CD4-positive, alpha-beta T cell treated with Interleukin-12 subunit alpha and Interleukin-12 subunit beta, for 1 hour (primary cell): ENCODE results near the gene TXNDC2.

Source experiments
- DNase-seq: peaks from one replicate; pipeline ENCODE4 v3.0.0-alpha.2; 2020

TXNDC2 gene

DNA sequence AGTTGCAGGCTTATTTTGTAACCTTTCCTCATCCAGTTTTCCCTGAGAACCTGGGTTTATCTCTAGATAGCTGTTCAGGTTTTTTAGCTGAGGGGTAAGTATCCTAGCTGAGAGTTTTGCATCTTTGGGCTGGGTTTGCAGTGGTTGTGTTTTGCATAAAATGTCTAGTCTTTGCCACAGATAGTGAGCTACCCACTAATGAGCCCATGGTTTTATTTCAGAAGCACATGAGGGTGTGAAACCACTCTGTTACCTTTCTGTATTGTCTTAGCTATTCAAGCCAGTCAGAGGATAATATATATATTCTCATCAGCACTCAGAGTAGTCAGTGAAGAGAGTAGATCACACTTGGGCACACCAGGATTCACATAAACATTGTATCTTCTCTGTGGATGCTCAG lies 24.6 kb upstream of the TXNDC2 start:
- no peak for DNase-seq

DNA sequence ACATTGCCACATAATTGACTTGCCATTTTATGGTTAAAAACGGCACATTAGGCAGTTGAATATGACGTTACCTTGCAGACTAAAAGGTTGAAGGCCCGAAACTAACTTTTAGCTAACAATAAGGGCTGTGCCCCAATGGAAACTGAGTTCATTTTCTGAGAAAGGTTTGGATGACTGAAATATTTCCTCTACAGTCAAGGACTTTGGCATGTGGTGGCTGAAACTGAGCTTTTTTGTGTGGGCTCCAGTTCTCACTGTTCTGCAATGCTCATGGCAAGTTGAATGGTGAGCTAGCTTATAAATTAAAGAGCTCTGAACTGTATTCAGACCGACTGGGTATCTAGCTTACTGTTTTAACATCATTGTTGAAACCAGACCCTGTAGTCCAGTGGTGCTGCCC lies 23.8 kb upstream of the TXNDC2 start:
- no peak for DNase-seq

DNA sequence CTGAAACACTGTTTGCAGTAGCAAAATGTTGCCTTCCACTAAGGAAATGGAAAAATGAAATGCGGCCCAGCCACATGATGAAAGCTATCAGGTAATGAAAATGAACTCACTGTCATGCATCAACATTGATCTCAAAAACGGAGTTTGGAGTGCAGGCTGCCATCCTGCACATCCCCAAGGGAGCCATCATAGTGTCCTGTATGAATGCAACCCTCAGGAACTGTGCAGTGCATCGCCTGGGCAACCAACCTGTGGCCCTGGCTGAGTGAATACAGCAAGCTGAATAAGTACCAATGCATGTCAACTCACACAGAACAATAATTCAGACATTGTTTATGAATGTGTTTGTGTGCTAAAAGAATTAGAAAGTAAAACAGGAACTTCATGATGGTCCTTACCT lies 23.1 kb upstream of the TXNDC2 start:
- no peak for DNase-seq

DNA sequence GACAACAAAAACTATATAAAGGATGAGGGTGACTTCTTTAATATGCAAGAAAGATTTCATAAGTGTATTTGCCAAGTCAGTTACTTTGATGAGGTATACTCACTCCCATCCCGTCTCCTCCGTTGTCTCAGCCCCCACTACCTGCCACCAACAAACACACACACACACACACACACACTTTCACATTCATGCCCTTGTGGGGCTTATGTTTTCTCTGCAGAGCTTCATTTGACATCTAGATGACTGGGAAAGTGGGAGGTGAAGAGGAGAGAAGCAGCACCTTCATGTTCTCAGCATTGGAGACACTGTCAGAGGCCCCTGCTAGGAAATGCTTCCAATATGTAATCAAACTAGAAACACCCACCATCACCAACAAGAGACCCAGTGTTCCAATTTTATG lies 22.5 kb upstream of the TXNDC2 start:
- no peak for DNase-seq

DNA sequence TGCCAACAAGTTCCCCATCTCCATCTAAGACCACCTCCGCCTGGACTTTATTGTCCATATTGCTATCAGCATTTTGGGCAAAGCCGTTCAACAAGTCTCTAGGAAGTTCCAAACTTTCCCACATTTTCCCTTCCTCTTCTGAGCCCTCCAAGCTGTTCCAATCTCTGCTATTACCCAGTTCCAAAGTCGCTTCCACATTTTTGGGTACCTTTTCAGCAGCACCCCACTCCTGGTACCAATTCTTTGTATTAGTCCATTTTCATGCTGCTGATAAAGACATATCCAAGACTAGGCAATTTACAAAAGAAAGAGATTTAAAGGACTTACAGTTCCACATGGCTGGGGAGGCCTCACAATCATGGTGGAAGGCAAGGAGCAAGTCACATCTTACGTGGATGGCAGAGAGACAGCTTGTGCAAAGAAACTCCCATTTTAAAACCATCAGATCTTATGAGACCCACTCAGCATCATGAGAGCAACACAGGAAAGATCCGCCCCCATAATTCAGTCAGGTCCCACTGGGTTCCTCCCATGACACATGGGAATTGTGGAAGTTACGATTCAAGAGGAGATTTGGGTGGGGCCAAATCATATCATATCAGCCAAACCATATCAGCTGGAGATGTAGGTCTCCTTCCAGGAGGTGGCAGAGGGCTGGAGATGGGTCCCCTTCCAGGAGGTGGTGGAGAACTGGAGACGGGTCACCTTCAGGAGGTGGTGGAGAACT lies 19.8 kb upstream of the TXNDC2 start:
- no peak for DNase-seq

DNA sequence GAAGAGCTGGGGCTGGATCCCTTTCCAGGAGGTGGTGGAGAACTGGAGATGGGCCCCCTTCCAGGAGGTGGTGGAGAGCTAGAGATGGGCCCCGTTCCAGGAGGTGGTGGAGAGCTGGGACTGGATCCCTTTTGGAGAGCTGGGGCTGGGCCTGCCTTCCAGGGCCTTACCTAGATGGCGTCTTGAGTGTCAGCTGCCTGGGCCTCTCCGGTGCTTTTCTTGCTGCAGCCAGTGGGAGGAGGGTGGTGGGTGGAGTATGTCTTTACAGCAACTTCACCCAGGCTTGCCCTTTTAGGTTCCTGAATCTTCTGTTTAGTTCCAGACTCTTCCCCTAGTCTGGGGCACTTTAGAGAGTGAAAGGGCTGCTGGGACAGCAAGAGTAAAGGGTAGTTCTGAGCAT lies 19.1 kb upstream of the TXNDC2 start:
- no peak for DNase-seq

DNA sequence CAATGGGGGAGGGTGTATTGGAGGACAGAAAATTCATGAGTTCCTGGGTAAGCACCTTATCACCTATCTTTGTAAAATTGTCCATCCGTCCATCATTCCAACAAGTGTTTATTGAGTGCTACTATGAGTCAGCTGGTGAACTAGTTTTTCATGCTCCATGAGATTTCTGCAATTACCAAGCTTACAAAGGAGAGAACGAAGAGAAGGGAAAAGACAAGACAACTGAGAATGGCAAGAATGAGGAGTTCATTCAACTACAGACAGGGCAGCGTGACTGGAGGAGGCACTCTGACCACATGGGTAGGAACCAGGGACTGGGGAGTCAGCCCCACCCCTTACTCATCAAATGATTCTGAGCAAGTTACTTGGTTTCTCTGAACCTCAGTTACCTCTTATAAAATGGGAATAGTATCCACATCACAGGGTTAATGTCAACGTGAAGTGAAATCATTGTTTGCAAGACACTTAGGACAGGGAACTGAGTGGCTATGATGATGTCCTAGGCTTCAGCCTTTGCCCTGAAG lies 18.6 kb upstream of the TXNDC2 start:
- DNase-seq: no peak

DNA sequence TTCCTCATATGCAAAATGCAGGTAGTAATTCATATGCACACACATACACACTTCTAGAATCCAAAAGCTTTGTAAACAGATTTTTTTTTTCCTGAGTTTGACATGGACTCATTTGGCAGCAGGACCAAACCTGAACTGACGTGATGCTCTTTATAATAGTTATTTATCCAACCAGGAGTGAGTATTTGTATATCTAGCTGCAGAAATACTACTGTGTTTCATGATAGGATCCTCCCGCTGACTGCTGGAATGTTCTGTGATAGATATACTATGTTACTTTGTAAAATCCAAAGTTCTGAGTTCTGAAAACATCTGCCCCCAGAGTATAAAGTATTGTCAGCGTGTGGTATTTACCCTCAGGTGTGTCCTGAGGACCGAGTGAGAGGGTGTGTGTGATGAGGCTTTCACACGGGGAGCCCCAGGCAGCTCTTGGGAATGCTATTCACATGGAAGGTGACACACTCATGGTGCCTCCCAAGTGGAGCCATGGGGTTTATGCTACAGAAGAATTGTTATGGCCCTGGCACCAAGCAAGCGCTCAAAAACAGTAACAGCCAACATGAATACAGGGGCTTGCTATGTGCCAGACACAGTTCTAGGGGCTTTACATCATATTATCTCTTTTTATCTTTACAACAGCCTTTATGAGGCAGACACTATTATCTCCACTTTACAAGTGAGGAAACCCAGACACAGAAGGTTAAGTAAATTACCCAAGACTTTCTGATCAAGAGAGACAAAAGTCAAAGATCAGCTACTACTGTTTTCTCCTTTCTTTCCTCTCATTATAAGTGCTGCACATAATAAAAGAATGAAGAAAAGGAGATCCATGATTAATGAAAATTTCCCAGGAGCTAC lies 16.7 kb upstream of the TXNDC2 start:
- no peak for DNase-seq

DNA sequence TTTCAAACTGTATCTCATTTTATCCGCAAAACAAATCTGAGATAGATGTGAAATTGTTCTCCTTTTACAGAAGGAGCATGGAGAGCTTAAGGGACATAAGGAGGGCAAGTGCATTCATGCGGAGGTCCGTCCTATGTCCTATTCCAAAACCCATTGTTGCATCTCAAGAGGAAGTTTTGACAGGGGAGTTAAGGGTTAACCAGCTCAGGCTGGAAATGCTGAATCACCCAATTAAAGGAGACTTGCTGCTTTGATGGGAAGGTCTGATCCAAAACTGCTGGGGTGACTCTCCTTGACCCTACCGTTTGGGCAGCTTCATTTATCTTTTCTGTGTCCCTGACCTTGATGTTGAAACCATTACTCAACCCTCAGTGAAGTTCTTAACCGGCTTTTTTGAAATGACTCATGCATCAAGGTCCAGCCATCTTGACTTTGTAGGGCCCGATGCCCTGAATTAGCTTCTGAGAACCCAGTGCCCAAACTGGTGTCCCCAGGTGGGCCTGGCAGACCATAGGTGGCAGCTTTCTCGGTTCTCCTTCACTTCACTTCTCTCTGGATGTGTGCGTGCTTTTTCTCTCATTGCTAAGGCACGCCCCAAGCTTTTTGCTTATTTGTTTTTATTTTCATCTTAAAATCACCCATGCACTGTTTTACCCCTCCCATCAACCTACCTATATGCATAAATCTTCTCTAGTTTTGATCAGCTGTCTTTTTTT lies 15.9 kb upstream of the TXNDC2 start:
- DNase-seq: no peak

DNA sequence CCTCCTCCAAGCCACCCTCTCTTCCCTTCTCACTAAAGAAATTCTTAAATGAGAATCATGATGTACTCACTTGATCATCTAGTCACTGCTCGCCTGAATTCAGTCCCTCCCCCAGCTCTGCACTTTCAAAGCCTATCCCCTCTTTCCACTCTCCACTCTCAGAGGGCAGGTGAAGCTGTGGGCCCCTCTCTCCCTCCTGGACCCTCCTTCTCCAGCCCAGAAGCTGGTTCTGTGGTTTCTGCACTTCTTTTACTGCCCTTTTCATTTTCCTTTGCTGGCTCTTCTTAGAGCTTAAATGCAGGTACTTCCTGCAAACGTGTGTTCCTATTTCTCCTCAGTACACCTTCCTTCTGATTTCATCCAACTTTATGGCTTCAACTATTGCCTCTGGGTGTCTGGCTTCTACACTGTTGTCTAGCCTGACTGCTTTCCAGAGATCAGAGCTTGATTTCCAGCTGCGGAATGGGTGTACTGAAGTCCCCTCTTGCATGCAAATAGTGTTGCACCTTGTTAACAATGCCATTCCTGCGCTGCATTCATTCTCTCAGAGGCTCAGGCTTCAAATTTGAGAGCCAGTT lies 15.3 kb upstream of the TXNDC2 start:
- no peak for DNase-seq

DNA sequence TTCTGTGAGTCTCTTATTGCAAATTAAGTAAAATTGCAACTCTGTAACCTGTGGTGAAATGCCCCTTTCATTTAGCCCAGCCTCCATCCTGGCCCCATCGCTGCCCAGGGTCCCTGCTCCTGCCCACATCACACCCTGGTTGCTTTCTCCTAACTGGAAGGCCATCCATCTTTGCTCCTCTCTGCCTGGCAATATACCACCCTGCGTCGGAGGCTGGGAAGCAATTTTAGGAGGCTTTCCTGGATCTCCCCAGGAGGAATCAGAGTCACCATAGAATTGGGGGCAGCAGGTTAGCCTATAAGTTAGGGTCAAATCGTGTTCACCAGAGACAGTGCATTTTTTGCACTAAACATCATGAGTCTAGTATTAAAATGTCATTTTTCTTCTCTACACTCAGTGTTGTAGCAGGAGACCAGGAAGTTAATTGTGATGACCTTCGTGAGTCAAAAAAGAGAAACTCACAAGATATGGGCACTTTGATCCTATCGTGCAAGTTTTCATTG lies 14.5 kb upstream of the TXNDC2 start:
- DNase-seq: no peak

DNA sequence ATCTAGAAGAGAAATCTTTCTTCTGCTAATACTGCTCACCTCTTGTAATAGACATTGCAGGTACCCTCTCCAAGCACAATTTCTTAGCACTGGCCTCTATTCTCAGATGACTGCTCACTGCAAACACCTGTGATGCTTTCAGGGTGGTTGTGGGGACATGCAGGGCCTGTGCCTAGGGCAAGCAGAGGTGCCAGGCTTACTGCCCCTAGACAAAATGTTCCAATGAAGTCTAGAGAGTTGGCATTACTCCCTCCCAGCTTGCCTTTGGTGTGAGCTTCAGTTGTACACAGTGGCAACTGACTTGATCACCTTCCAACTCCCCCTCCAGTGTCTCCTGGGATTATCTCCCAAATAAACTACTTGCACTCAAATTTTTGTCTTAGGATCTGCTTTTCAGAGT lies 12.9 kb upstream of the TXNDC2 start:
- DNase-seq: no peak

DNA sequence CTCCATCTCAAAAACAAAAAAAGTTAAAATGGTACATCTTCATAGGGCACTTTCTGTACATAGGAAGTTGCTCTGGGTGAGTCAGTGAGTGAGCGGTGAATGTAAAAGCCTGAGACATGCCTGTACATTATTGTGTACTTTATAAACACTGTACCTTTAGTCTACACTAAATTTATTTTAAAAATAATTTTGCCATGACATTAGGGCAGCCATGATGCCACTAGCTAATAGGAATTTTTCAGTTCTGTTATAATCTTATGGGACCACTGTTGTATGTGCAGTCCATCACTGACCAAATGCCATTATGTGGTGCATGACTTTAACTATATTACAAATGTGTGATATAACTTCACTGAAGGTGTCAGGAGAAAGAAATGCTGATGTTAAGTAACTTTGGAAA lies 11.0 kb upstream of the TXNDC2 start:
- no peak for DNase-seq

DNA sequence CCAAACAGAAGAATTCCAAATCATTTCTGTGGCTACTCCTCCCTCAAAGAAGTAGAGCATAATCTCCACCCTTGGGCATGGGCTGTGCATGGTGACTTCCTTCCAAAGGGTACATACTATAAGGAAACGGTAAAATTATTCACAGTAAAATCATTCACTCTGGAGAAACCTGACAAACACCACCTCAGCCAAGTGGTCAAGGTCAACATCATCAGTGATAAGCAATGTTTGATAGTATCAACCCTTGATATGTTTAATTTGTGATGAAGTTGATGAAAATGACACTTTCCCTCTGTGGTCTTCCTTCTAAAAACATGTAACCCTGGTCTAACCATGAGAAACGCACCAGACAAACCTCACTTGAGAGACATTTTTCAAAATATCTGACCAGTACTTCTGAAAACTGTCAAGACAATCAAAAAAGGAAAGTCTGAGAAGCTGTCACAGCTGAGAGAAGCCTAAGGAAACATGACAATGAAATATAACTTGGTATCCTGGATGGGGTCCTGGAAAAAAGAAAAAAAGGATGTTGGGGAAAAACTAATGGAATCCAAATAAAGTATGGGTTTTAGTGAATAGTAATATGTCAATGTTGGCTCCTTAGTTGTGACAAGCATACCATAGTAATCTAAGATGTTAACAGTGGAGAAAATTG lies 9.4 kb upstream of the TXNDC2 start:
- no peak for DNase-seq

DNA sequence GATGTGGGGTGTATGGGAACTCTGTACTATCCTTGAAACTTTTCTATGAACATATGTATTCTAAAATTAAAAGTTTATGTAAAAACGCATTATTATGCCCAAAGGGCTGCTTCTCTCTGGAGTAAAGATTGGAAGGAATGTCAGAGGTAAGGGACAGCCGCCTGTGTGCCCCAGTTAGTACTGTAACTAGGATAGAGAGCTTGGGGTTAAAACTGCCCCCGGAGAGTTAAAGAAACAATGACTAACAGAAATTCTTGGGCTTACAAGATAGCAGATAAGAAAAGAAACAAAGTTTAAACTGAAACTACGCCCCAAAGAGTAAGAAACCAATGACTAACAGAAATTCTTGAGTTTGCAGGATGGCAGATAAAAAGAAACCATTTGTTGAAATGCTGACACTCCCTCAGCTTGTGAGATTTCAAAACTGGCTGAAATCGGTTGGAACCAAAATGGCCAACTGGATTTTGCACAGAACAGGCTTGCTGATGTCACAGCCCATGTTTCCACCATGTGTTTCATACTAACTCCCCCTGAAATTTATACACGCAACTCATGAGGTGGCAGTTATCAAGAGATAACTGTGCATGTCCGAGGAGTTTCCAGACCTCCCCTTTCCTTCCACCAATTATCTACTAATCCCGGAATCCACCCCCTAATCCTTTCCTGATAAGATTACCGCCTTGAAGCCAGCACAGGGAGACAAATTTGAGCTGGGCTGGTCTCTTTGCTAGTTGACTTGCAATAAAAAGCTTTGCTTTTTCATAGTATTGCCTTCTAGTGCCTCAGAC lies 8.7 kb upstream of the TXNDC2 start:
- DNase-seq: no peak

DNA sequence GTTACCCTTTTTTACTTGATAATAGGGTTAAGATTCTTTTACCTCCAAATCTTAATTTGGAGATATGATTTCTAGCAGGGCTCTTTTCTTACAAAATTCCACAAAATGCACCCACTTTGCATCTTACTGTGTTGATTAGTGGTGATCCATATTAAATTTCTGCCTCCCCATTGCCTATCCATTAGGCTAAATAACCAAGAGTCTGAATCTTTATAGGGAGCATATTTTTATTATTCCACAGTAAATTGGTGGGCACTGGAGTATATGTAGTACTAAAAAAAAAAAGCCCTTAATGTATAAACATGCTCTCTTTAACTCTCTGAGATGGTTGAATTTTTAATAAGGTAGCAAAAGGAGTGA lies 8.1 kb upstream of the TXNDC2 start:
- no peak for DNase-seq

DNA sequence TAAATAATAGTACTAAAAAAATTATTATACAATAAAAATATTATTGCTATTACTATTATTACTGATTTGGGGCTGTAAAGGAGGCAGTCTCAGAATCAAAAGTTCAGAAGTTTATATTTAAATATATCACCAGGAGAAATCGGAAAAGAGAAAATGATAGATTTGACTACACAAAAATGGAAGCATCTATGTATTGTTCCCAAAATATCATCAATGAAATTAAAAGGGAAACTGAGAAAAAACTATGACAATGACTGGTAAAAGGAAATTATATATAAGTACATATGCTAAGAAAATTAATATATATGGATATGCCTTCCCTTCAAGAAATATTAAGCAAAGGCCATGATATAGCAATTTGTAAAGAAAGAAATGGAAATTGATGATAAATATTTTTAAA lies 7.7 kb upstream of the TXNDC2 start:
- DNase-seq: no peak

DNA sequence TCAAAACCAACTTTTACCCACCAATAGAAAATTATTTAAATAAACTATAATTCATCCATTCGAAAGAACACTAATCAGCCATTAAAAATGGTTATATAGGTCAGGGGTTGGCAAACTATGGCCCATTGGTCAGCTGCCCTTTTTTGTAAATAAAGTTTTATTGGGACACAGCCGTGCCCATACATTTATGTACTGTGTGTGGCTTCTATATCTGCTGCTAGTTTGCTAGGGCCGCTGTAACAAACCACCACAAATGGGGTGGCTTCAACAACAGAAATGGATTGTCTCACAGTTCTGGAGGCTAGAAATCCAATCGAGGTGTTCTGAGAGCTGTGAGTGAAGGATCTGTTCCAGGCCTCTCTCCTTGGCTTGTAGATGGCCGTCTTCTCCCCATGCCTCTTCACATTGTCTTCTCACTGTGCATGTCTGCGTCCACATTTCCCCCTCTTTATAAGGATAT lies 7.0 kb upstream of the TXNDC2 start:
- no peak for DNase-seq

DNA sequence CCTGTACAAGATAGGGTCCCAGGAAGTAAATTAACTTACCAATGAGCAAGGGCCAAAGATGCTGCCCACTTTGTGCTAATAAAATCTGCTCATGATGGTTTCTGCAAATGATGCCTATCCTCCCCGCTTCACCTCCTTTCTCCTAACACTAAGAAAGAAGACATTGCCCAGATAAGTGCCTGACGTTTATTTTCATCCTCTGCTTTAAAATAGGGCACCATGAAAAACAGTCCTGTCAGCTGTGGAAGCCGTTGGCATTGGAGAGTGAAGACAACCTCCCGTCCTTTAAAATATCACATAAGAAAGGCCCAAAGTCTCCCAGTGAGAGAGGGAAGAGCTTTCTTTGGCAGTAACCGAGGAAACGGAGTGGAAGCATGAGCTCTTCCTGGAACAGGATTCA lies 1.7 kb upstream of the TXNDC2 start:
- DNase-seq: no peak

DNA sequence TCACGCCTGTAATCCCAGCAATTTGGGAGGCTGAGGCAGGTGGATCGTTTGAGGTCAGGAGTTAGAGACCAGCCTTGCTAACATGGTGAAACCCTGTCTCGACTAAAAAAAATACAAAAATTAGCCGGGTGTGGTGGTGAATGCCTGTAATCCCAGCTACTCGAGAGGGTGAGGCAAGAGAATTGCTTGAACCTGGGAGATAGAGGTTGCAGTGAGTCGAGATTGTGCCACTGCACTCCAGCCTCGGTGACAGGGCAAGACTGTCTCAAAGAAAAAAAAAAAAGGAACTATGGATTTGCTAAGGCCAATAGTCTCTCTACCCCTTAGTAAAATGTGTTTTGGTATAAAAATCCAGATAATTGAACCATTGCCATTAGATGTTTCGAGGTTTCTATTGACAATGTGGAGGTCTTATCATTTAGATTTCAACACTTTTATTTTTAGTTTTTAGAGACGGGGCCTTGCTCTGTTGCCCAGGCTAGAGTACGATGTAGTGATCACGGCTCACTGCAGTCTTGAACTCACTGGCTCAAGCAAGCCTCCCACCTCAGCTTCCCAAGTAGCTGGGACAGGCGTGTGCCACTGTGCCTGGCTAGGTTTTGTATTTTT lies 1.1 kb upstream of the TXNDC2 start:
- DNase-seq: no peak

DNA sequence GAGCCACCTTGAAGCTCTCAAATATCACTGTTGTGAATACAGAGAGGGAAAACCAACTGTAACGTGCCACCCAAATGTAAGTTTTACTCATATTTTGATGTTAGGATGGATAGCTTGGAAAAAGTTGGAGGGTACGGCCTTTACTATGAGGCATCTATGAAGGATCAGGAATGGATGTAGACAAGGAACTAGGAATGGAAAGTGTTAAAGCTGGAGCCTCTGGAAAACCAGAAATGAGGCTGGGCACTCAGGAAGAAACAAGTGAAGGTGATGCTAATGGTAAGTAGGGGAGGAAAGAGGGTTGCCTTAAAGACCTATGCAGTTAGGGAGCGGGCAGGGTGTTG lies 204 bp downstream of the TXNDC2 start:
- no peak for DNase-seq
